Activated naive CD4-positive, alpha-beta T cell treated with anti-CD3 and anti-CD28 coated beads, Interleukin-2, amount 50 U/mL, for 72 hours (primary cell): Measurements from ENCODE around the gene C11orf91. TPM values are rescaled to one million over a fixed set of nuclear protein-coding genes. Genes with fewer than 3 reads are reported as not detected.

ENCODE experiments used
- ATAC-seq, 2 donors: fragments of 150-1000 bp; cut with Tn5 transposase; 2 replicates each; pipeline ENCODE4 v1.10.0; 2021; ENCODE audit warnings: mild to moderate bottlenecking in 2 of 2, moderate library complexity in 2 of 2
- DNase-seq, 2 donors: peaks; one replicate each; pipeline ENCODE4 v3.0.0; 2021 to 2022; ENCODE audit warnings: low spot score in 2 of 2
- H3K27ac Mint-ChIP-seq, 2 donors: one replicate each; pipeline ENCODE4 v1.8.0; 2022; ENCODE audit warnings: mild to moderate bottlenecking in 2 of 2, mixed read lengths in 2 of 2
- H3K36me3 Mint-ChIP-seq, 2 donors: one replicate each; pipeline ENCODE4 v1.8.0; 2022; ENCODE audit warnings: mixed read lengths in 2 of 2
- H3K9me3 Mint-ChIP-seq, 2 donors: one replicate each; pipeline ENCODE4 v1.8.0; 2022; ENCODE audit warnings: mixed read lengths in 2 of 2
- total RNA-seq, 2 donors: library from RNA; stranded (reverse); gene quantifications; one replicate each; pipeline ENCODE4 v1.2.3, GENCODE V29; 2022

C11orf91 gene
- total RNA-seq, 2 donors from 2014 or later = not detected

DNA sequence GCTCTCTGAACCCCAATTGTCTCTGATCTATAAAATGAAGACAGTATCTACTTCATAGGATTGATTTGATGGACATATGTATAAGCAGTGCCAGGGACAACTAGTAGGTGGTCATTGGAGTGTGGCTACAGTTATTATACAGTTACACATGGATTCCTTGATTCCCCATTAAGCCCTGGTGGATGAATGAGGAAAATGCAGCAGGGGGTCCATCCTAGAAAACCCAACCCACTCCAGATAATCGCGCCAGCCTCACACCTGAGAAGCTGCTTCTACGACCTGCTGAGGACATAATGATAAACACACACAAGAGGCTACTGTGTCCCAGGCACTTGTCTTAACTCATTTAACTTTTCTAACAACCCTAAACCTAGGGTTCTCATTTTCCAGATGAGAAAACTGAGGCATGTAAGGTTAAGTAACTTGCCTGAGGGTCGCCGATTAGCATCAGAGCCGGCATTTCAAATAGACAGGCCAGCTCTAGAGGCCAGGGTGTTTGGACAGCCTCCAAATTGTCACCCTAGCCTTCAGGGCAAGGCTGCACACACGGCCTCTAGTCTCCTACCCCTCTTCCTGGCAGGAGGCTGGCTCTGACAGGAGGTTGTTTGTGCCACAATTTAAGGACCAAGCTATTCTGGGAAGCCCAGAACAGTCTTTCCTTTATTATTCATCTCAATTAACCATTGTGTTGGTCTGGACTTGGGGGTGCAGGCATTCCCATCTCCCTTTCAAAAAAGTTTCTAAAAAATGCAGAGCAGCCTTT lies 3.8 kb upstream of the C11orf91 start:
- H3K36me3 Mint-ChIP-seq = no peaks in the 10 kb centered on the region
- H3K9me3 Mint-ChIP-seq = no peaks in the 10 kb centered on the region
- H3K27ac Mint-ChIP-seq = no peak overlapping the region
- DNase-seq (no peak), ATAC-seq (no peak)

DNA sequence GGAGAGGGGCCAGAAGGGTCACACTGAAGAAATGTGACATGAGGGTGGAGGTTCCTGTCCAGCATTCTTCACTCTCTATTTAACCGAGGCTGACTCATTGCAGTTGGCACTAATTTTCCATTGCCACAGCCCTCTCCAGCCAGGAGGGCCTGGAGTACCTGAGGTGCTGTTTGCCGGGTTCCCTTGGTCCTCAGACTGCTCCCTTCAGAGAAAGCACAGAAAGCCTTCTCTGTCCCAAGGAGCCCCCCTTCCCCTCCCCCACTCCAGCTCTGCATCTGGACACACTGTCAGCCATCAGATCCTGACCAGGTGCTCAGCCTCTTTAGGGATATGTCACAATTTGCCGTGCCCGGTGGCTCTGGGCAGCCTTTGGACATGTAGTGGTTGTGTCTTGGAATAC lies 3.2 kb upstream of the C11orf91 start:
- no peaks in the 10 kb centered on the region for H3K36me3 Mint-ChIP-seq
- no peak overlapping the region for H3K27ac Mint-ChIP-seq
- ATAC-seq (no peak), DNase-seq (no peak)
- no peaks in the 10 kb centered on the region for H3K9me3 Mint-ChIP-seq

- H3K27ac Mint-ChIP-seq = no peak overlapping the region
- H3K36me3 Mint-ChIP-seq = no peaks in the 10 kb centered on the region
- ATAC-seq (no peak), DNase-seq (no peak)
- no peaks in the 10 kb centered on the region for H3K9me3 Mint-ChIP-seq
Measured at GRCh38 chr11:33703234-33703633, 2.6 kb upstream of the C11orf91 start.

GRCh38 chr11:33701302-33702230 lies 940 bp upstream of the C11orf91 start:
- no peak for ATAC-seq
- H3K9me3 Mint-ChIP-seq = no peaks in the 10 kb centered on the region
- no peaks in the 10 kb centered on the region for H3K36me3 Mint-ChIP-seq
- H3K27ac Mint-ChIP-seq = peak overlapping the region; percentile 8 to 95
- no peak for DNase-seq

DNA sequence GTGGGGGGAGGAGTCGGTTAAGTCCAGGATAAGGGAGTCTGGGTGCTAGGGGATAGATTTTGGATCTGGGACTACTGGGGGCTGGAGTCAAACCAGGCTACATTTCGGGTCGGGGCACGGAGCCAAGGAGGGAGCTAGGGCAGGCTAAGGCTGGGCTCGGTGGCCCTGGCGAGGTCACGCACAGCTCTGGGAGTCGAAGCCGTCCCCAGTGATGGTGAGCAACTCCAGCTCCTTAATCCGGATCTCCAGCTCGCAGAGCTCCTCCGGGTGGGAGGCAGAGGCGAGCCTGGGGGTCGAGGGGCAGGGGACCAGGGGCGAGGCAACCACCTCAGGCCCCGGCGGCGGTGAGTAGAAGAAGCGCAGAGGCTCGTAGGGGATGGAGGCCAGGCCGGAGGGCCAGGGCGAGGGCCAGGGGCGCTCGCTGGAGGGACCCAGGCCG lies 544 bp downstream of the C11orf91 start:
- DNase-seq (no peak), ATAC-seq (no peak)
- no peaks in the 10 kb centered on the region for H3K36me3 Mint-ChIP-seq
- peak overlapping the region in 1 of 2 donors; percentile 87 for H3K27ac Mint-ChIP-seq
- H3K9me3 Mint-ChIP-seq = no peaks in the 10 kb centered on the region

DNA sequence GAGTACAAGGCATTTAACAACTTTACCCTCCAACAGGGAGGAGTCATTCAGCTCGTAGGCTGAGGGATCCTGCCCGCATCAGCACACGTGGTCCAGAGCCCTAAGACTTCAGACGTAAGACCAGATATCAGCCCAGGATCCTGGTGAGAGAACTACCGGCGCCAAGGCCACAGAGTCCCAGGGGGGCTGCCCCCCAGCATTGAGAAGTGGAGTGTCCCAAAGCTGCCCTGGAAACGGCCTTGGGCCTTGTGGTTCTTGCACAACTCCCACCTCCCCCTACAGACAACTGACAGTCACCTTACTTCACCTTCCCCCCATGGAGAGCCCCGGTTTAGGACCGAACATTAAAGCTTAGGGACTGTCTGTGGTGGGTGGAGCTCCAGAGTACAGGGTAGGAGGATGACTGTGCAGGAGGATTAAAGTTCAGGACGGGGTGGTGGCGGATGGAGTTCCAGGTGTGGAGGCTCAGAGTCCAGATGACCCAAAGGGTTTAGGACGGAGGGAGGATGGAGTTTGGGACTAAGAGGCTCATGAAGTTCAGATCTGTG lies 1.0 kb downstream of the C11orf91 start:
- H3K36me3 Mint-ChIP-seq = no peaks in the 10 kb centered on the region

GRCh38 chr11:33698921-33699320 lies 1.7 kb downstream of the C11orf91 start:
- Mint-ChIP-seq H3K36me3 (no peaks in the 10 kb centered on the region), H3K27ac (no peak overlapping the region), H3K9me3 (no peaks in the 10 kb centered on the region)
- DNase-seq (no peak), ATAC-seq (no peak)

More for the DNA sequence above, 1.0 kb downstream of the C11orf91 start:
- Mint-ChIP-seq H3K27ac (peak overlapping the region in 1 of 2 donors; percentile 87), H3K9me3 (no peaks in the 10 kb centered on the region)
- DNase-seq (no peak), ATAC-seq (no peak)

DNA sequence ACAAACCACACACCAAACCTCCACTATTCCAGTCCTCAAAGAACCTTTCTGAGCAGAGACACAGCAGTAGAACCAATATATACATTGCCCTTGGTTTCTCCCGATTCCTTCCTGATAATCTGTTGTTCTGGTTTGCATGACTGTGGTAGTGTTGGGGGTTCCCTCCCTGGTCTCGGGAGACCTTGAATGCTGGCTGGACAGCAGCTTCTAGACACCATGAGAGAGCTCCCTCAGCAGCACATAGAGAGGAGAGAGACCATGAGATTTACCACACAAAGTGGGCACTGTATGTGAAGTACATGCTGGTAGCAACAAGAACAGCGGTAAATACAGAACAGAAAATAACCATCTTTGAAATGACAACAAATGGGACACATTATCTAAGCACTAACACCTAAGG lies 2.6 kb downstream of the C11orf91 start:
- Mint-ChIP-seq H3K36me3 (no peaks in the 10 kb centered on the region), H3K27ac (no peak overlapping the region), H3K9me3 (no peaks in the 10 kb centered on the region)
- DNase-seq (no peak), ATAC-seq (no peak)

DNA sequence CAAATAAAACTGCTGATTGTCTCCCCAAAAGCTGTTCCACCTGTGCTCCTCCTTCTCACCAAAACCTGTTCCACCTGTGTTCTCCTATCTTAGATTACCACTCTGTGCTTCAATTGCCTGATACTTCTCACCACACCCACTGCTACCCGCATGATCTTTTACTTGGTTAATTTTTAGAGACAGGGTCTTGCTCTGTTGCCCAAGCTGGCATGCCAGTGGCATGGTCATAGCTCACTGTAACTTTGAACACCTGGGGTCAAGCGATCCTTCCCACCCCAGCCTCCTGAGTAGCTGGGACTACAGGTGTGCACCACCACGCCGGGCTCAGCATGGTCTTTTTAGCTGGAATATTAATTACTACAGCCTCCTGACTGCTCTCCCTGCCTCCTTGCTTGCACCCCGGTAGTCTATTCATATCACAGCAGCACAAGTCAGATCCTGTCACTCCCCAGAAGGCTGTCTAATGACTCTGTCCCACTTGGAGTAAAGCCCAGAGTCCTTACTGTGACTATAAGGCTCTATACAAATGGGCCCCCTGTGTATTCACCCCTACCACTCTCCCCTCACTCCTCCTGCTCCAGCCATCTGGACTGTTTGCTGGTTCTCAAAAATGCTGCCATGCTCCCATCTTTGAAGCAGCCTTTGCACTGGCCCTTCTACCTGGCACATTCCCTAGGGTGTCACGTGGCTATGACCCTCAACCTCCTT lies 3.5 kb downstream of the C11orf91 start:
- DNase-seq = no peak
- H3K9me3 Mint-ChIP-seq = no peaks in the 10 kb centered on the region
- no peak overlapping the region for H3K27ac Mint-ChIP-seq
- H3K36me3 Mint-ChIP-seq = no peaks in the 10 kb centered on the region
- no peak for ATAC-seq

DNA sequence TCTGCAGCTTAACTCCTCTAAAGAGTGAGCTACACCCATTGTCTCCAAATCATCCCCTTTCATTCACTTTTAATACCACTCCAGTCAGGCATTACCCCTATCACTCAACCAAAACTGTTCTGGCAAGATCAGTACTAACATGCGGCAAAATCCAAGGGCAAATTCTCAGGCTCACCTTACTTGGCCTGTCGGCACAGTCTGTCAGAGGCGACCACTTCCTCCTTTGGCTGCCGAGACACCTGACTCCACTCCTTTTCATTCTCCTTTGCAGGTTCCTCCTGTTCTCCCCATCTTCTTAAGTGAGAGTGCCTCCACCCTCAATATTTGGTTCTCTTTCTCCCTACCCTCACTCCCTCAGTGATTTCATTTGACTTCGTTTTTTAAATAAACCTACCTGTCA lies 4.2 kb downstream of the C11orf91 start:
- DNase-seq = no peak

GRCh38 chr11:33695051-33695566 lies 5.5 kb downstream of the C11orf91 start:
- Mint-ChIP-seq H3K27ac (no peak overlapping the region), H3K36me3 (no peaks in the 10 kb centered on the region), H3K9me3 (no peaks in the 10 kb centered on the region)
- DNase-seq (no peak), ATAC-seq (no peak)

More for the DNA sequence above, 4.2 kb downstream of the C11orf91 start:
- ATAC-seq = no peak
- no peaks in the 10 kb centered on the region for H3K36me3 Mint-ChIP-seq
- no peak overlapping the region for H3K27ac Mint-ChIP-seq
- H3K9me3 Mint-ChIP-seq = no peaks in the 10 kb centered on the region

- Mint-ChIP-seq H3K36me3 (no peaks in the 10 kb centered on the region), H3K27ac (no peak overlapping the region), H3K9me3 (no peaks in the 10 kb centered on the region)
- DNase-seq (no peak), ATAC-seq (no peak)
Measured at GRCh38 chr11:33694346-33695050, 6.1 kb downstream of the C11orf91 start.

DNA sequence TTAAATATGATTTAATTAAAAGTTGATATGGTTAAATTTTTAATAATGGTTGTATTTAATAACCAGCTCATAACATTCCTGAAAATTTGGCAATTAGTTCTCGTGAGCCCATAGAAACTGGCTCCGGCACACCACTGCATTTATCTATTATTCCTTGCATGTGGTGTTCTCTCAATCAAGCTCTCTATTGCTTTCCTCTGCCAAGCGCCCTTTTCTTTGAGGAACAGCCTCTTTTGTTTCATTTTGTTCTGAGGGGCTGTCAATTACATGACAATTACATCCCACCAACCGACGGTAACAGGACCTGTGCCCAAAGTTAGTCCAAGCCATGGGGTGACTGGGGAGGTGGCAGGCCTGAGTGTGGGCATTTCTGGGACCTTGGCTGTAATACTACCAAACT lies 8.1 kb downstream of the C11orf91 start:
- Mint-ChIP-seq H3K36me3 (no peaks in the 10 kb centered on the region), H3K9me3 (no peaks in the 10 kb centered on the region), H3K27ac (no peak overlapping the region)
- no peak for DNase-seq
- ATAC-seq = no peak

- no peaks in the 10 kb centered on the region for H3K36me3 Mint-ChIP-seq
- ATAC-seq (no peak), DNase-seq (no peak)
- H3K9me3 Mint-ChIP-seq = no peaks in the 10 kb centered on the region
- no peak overlapping the region for H3K27ac Mint-ChIP-seq
Measured at GRCh38 chr11:33692013-33692504, 8.6 kb downstream of the C11orf91 start.

GRCh38 chr11:33691066-33691864 lies 9.4 kb downstream of the C11orf91 start:
- H3K27ac Mint-ChIP-seq = peak overlapping the region in 1 of 2 donors; percentile 90
- H3K9me3 Mint-ChIP-seq = no peaks in the 10 kb centered on the region
- no peak for DNase-seq
- H3K36me3 Mint-ChIP-seq = no peaks in the 10 kb centered on the region
- no peak for ATAC-seq
